ENCODE results near the gene NPAS3. TPM values are rescaled to one million over a fixed set of nuclear protein-coding genes. Genes with fewer than 3 reads are reported as not detected.

Gene NPAS3
- total and polyA plus RNA-seq, 4 donors = 0.07 to 0.09 (median 0.08) TPM; not detected in 1

DNA sequence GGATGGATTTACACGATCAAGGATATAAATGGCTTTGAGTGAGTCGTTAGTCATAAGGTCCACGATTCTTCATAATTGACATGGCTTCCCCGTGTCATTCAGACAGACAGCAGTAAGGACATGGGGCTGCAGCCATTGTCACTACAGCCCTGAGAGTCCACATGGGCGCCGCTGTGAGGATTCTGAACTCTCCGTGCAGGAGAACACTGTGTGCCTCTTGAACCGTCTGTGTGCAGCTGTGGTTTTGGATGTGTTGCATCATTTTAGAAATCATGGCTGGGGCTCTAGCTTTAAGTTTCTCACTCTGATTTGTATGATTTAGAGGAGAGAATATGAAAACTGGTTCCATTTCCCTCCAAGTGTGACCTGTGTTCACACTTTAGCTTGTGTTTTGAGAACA is 47.2 kb downstream of the NPAS3 start:
- Histone ChIP-seq H3K9me3 (ENCODE audit: control insufficient read depth in 4 of 4, low read length in 3 of 4) (no peaks in the 10 kb centered on the region), H3K36me3 (ENCODE audit: control insufficient read depth in 4 of 4, insufficient read depth in 3 of 4, low read depth in 1 of 4, low read length in 3 of 4) (no peaks in the 10 kb centered on the region), H3K9ac (ENCODE audit: low read depth in 1 of 2, low read length in 2 of 2) (no peak overlapping the region), H3K27ac (ENCODE audit: low read depth in 1 of 2, low read length in 2 of 2) (no peak overlapping the region), H3K4me1 (ENCODE audit: control insufficient read depth in 4 of 4, insufficient read depth in 4 of 4, low read length in 3 of 4) (no peaks in the 10 kb centered on the region), H3K4me3 (ENCODE audit: low read depth in 1 of 3, low read length in 3 of 3) (no peak overlapping the region), H3K27me3 (ENCODE audit: control insufficient read depth in 4 of 4, insufficient read depth in 4 of 4, low read length in 3 of 4) (peaks cover 0 to 5% (median 0%) of the 10 kb centered on the region in 4 donors)
- WGBS = 88% methylated on average over 8 of the region's 8 CpGs
- no peak for DNase-seq (ENCODE audit: low spot score)
- no peak for TF ChIP-seq HNF4A (conservative IDR thresholded peaks at IDR 0.05)
- TF ChIP-seq FOXA1 (IDR thresholded peaks at IDR 0.05) = no peak
- TF ChIP-seq GABPA (IDR thresholded peaks at IDR 0.05 in 1 of 2, conservative IDR thresholded peaks at IDR 0.05 in 1 of 2) = no peak

DNA sequence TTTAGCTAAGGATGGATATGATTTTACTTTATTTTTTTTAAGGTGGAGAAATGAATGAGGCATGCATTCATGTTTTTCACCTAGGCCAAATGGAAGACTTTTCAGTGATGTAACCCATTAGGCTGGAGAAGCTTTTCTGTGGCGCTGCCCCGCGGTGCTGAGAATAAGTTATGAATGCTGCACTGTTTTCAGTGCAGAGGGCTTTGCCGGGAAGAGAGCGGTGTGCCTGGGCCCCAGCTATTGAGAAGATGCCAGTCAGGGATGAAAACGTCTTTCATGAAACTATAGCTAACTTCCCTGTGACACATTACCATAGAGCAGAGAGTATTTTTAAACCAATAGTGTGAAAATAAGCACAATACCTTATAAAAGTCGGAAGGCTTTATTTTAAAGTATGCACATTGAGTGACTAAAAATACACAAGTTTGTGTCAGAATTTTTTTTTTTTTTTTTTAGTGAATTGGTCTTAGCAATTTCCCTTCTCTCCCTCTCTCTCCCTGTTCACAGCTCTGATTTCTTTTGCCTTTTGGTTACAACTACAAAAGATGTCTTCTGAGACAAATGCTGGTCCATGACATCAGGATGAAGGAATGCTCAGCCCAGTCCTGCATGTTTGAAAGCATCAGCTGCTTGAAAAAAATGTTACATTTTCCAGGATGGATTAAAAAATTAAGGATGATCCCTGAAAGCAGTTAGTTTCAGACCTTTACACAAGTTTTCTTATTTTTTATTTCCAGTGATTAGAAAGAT is 48.3 kb downstream of the NPAS3 start:
- no peak overlapping the region for H3K27ac ChIP-seq (ENCODE audit: low read depth in 1 of 2, low read length in 2 of 2)
- no peak for TF ChIP-seq TAF1 (conservative IDR thresholded peaks at IDR 0.05)
- TF ChIP-seq FOXA2 (IDR thresholded peaks at IDR 0.05) = no peak
- no peak for TF ChIP-seq YY1 (IDR thresholded peaks at IDR 0.05)
- DNase-seq (ENCODE audit: low spot score) = no peak
- no peak overlapping the region for H3K9ac ChIP-seq (ENCODE audit: low read depth in 1 of 2, low read length in 2 of 2)
- peaks cover 0 to 5% (median 0%) of the 10 kb centered on the region in 4 donors for H3K27me3 ChIP-seq (ENCODE audit: control insufficient read depth in 4 of 4, insufficient read depth in 4 of 4, low read length in 3 of 4)
- H3K36me3 ChIP-seq (ENCODE audit: control insufficient read depth in 4 of 4, insufficient read depth in 3 of 4, low read depth in 1 of 4, low read length in 3 of 4) = no peaks in the 10 kb centered on the region
- no peak overlapping the region for H3K4me3 ChIP-seq (ENCODE audit: low read depth in 1 of 3, low read length in 3 of 3)
- no peaks in the 10 kb centered on the region for H3K4me1 ChIP-seq (ENCODE audit: control insufficient read depth in 4 of 4, insufficient read depth in 4 of 4, low read length in 3 of 4)
- WGBS = 84% methylated on average over 7 of the region's 7 CpGs
- no peaks in the 10 kb centered on the region for H3K9me3 ChIP-seq (ENCODE audit: control insufficient read depth in 4 of 4, low read length in 3 of 4)

GRCh38 chr14:32991691-32992090 is 53.0 kb downstream of the NPAS3 start:
- Histone ChIP-seq H3K4me1 (ENCODE audit: control insufficient read depth in 4 of 4, insufficient read depth in 4 of 4, low read length in 3 of 4) (no peaks in the 10 kb centered on the region), H3K36me3 (ENCODE audit: control insufficient read depth in 4 of 4, insufficient read depth in 3 of 4, low read depth in 1 of 4, low read length in 3 of 4) (no peaks in the 10 kb centered on the region), H3K9ac (ENCODE audit: low read depth in 1 of 2, low read length in 2 of 2) (no peak overlapping the region), H3K4me3 (ENCODE audit: low read depth in 1 of 3, low read length in 3 of 3) (no peak overlapping the region), H3K27ac (ENCODE audit: low read depth in 1 of 2, low read length in 2 of 2) (no peak overlapping the region), H3K27me3 (ENCODE audit: control insufficient read depth in 4 of 4, insufficient read depth in 4 of 4, low read length in 3 of 4) (peaks cover 0 to 5% (median 0%) of the 10 kb centered on the region in 4 donors), H3K9me3 (ENCODE audit: control insufficient read depth in 4 of 4, low read length in 3 of 4) (no peaks in the 10 kb centered on the region)
- WGBS = 90% methylated on average over 4 of the region's 4 CpGs
- TF ChIP-seq FOXA1 (IDR thresholded peaks at IDR 0.05) (no peak), SP1 (IDR thresholded peaks at IDR 0.05) (no peak), GABPA (IDR thresholded peaks at IDR 0.05 in 1 of 2, conservative IDR thresholded peaks at IDR 0.05 in 1 of 2) (no peak), ATF3 (IDR thresholded peaks at IDR 0.05) (no peak), RAD21 (IDR thresholded peaks at IDR 0.05) (no peak), RXRA (IDR thresholded peaks at IDR 0.05) (no peak), YY1 (IDR thresholded peaks at IDR 0.05) (no peak)
- no peak for DNase-seq (ENCODE audit: low spot score)

DNA sequence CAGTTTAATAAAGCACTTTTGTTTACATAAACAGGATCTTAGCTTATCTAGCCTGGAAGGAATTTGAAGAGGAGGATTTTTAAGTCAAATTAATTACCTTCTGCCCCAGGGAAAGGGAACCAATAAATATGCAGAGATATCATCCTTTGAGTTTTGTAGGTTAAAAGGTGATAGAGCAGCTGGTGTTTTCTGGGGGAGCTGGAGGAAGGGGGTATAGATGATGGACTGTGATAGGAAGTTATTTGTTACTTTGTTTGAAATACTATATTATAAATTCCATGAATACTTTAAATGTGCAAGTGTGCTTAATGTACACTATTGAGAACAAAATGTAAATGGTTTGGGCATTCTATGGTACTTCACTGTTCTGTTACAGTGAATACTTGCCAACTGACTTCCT is 55.2 kb downstream of the NPAS3 start:
- no peak overlapping the region for H3K27ac ChIP-seq (ENCODE audit: low read depth in 1 of 2, low read length in 2 of 2)
- no peaks in the 10 kb centered on the region for H3K4me1 ChIP-seq (ENCODE audit: control insufficient read depth in 4 of 4, insufficient read depth in 4 of 4, low read length in 3 of 4)
- no peak overlapping the region for H3K4me3 ChIP-seq (ENCODE audit: low read depth in 1 of 3, low read length in 3 of 3)
- no peak for DNase-seq (ENCODE audit: low spot score)
- H3K36me3 ChIP-seq (ENCODE audit: control insufficient read depth in 4 of 4, insufficient read depth in 3 of 4, low read depth in 1 of 4, low read length in 3 of 4) = no peaks in the 10 kb centered on the region
- H3K27me3 ChIP-seq (ENCODE audit: control insufficient read depth in 4 of 4, insufficient read depth in 4 of 4, low read length in 3 of 4) = no peaks in the 10 kb centered on the region
- TF ChIP-seq, protein P1, sequence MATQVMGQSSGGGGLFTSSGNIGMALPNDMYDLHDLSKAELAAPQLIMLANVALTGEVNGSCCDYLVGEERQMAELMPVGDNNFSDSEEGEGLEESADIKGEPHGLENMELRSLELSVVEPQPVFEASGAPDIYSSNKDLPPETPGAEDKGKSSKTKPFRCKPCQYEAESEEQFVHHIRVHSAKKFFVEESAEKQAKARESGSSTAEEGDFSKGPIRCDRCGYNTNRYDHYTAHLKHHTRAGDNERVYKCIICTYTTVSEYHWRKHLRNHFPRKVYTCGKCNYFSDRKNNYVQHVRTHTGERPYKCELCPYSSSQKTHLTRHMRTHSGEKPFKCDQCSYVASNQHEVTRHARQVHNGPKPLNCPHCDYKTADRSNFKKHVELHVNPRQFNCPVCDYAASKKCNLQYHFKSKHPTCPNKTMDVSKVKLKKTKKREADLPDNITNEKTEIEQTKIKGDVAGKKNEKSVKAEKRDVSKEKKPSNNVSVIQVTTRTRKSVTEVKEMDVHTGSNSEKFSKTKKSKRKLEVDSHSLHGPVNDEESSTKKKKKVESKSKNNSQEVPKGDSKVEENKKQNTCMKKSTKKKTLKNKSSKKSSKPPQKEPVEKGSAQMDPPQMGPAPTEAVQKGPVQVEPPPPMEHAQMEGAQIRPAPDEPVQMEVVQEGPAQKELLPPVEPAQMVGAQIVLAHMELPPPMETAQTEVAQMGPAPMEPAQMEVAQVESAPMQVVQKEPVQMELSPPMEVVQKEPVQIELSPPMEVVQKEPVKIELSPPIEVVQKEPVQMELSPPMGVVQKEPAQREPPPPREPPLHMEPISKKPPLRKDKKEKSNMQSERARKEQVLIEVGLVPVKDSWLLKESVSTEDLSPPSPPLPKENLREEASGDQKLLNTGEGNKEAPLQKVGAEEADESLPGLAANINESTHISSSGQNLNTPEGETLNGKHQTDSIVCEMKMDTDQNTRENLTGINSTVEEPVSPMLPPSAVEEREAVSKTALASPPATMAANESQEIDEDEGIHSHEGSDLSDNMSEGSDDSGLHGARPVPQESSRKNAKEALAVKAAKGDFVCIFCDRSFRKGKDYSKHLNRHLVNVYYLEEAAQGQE (IDR thresholded peaks at IDR 0.05) = no peak
- TF ChIP-seq SP1 (IDR thresholded peaks at IDR 0.05) (no peak), GABPA (IDR thresholded peaks at IDR 0.05 in 1 of 2, conservative IDR thresholded peaks at IDR 0.05 in 1 of 2) (no peak), YY1 (IDR thresholded peaks at IDR 0.05) (no peak), FOXA2 (IDR thresholded peaks at IDR 0.05) (no peak), JUND (IDR thresholded peaks at IDR 0.05) (no peak), RAD21 (IDR thresholded peaks at IDR 0.05) (no peak), ATF3 (IDR thresholded peaks at IDR 0.05) (no peak), NR2F2 (IDR thresholded peaks at IDR 0.05) (no peak)
- H3K9ac ChIP-seq (ENCODE audit: low read depth in 1 of 2, low read length in 2 of 2) = no peak overlapping the region
- no peaks in the 10 kb centered on the region for H3K9me3 ChIP-seq (ENCODE audit: control insufficient read depth in 4 of 4, low read length in 3 of 4)

Data from liver (tissue), 9 donors.